Left lobe of liver (tissue), 2 donors: Measurements from ENCODE around the gene FXYD7. TPM values are rescaled to one million over a fixed set of nuclear protein-coding genes. Genes with fewer than 3 reads are reported as not detected.
"Not testable (repeated sequence)": the region's sequence is repeated elsewhere in the genome, so short reads cannot be mapped to it uniquely, and the experiment has no call there.

ENCODE experiments used
- ATAC-seq: fragments of 200-7000 bp; cut with Tn5 transposase; one replicate; pipeline ENCODE4 v1.9.1; 2020; ENCODE audit warnings: mild to moderate bottlenecking, moderate library complexity
- DNase-seq: peaks from one replicate; pipeline ENCODE4 v3.0.0-alpha.2; 2020; ENCODE audit warnings: low spot score
- total RNA-seq: library from RNA; stranded (reverse); gene quantifications from one replicate; pipeline ENCODE4 v1.2.1, GENCODE V29; 2021
- donor health status: DM: no; HTN: no; CAD: no; lungs with moderate emphysema.
- donor health status: DM: no; HTN: yes; CAD: no.

The FXYD7 gene
- total RNA-seq, 1 donor from 2014 or later: 0.60 TPM

DNA sequence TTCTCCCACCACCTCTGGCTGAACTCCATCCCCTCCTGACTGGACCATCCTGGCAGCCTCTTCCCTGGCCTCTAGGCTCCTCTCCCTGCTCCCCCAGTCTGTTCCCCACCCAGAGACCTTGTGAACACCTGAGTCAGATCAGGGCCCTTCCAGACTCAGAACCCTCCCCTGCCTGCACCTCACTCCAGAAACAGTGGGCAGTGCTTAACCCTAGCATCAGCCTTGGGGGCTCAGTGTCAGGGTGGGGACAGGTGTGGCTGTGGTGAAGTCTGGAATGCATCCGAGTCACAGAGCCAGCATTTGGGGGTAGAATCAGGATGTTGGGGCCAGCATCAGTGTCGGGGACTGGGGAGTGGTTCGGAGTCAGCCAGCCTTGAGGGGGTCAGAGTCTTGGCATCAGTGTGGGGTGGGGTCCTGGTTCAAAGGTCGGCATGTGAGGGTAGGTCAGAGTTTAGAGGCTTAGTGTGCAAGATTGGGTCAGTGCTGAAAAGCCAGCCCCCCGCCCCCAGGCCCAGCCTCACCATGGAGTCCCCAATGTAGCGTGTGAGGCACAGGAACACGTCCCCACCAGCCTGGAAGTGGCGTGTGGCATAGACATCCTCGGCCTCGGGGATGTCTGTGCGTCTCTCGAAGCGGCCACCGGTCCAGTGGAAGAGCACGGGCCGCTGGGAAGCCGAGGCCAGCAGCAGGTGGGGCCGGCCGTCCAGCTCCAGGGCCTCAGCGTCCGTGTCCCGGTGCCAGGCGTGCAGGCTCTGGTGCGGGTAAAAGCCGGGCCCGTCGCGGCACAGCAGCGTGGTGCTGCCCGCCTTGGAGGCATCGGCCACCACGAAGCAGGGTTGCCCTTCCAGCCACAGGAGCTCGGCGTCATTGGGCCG, 17.1 kb upstream of the FXYD7 start:
- no peak for DNase-seq
- ATAC-seq: no peak

- DNase-seq (no peak), ATAC-seq (no peak)
Measured at GRCh38 chr19:35126624-35126959, 16.5 kb upstream of the FXYD7 start.

- DNase-seq (no peak), ATAC-seq (no peak)
Measured at GRCh38 chr19:35127871-35128270, 15.2 kb upstream of the FXYD7 start.

- ATAC-seq (no peak), DNase-seq (no peak)
Measured at GRCh38 chr19:35128398-35129057, 14.5 kb upstream of the FXYD7 start.

GRCh38 chr19:35129724-35130274, 13.3 kb upstream of the FXYD7 start:
- not testable (repeated sequence) for ATAC-seq, DNase-seq

GRCh38 chr19:35130761-35131720, 12.0 kb upstream of the FXYD7 start:
- DNase-seq: no peak
- ATAC-seq: peak; percentile 64

DNA sequence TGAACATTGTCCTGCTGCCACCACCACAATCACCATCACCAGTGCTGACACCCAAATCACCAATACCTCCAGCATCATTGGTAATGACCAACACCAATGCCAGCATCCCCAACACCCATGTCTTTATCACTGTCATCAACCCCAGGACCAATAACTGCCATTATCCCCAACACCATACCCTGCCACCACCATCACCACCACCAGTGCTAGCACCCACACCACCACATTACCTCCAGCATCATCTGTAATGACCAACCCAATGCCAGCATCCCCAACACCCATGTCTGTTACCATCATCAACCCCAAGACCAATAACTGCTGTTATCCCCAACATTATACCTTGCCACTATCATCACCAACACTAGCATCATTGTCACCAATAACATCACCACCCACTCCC, 10.8 kb upstream of the FXYD7 start:
- DNase-seq (no peak), ATAC-seq (no peak)

- no peak for DNase-seq
- no peak for ATAC-seq
Measured at GRCh38 chr19:35133826-35134225, 9.2 kb upstream of the FXYD7 start.

DNA sequence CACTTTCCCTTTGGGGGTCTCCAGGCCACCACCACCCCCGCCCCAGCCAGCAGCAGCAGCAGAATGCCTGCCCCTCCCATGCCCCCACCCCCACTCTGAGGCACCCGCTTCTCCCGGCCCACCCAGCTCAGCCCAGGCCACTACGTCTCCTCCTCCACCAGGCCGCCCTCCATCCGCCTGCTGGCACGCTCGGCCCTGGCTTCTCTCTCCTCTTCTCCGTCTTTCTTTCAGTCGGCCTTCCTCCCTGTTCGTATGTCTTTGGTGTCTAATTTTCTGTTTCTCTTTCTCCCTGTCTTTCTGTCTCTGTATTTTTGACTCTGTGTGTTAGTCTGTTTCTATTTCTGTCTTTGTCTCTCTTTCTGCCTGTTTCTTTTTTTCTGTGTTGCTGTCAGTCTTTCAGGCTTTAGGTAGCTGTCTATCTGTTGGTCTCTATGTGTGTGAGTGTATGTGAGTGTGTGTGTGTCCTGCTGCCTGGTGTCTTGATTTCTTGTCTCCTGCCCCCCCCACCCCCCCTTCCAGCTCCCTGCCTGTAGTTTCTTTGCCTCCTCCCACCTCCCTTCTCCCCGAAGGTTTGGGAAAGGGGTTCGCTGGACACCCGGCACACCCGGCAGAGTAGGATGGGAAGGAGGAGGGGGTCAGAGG, 8.3 kb upstream of the FXYD7 start, which contains the start of gene LGI4:
LGI4 (minus strand) TSS at position 459 of the 642 bp plus-strand sequence; CDS start at position 80, 379 bp downstream.
- no peak for DNase-seq
- ATAC-seq: no peak

- DNase-seq: peak; percentile 79
- ATAC-seq: peak; percentile 46
Measured at GRCh38 chr19:35135389-35135909, 7.6 kb upstream of the FXYD7 start.

DNA sequence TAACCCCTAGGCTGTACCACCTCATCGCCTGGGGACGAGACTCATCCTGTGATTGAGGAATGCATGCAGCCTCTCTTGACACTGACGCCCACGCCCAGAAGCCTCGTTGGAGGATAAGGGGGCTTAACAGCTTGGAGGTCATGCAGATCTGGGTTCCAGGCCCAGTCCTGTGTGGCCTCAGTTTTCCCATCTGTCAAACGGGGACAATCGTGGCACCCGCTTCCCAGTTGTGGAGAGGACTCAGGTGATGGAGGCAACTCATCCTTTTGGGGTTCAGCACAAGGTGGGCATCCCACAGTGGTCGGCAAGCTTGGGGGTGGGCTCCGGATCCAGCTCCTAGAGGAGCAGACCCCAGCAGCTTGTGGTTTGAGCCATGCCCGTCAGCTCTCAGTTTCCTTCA, 6.8 kb upstream of the FXYD7 start:
- no peak for DNase-seq
- ATAC-seq: no peak

DNA sequence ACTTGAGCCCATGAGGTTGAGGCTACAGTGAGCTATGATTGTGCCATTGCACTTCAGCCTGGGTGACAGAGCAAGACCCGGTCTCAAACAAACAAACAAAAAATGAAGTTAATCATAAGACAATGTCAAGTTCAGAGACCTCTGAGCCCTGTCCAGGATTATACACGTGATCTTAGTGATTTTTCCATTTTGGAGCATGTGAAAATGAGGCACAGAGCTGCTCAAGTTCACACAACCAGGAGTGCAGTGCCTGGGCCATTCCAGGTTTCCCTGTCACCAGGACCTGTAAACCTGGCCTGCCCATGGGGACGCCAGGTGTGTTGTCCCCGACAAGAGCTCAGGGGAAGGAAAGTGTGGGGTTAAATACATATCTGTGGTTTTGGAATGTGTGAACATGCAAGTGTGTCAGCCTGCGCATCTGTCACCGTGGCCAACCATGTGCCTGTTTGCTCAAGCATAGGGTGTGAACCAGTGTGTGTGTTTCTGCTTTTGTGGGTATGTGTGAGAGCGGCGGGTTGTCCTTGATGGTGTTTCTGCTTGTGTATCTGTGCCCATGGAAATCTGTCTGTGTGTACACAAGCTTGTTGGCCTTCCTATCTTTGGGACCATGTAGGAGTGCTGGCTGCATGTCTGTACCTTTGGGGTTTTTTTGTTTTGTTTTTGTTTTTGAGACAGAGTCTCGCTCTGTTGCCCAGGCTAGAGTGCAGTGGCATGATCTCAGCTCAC, 5.9 kb upstream of the FXYD7 start:
- DNase-seq (peak; percentile 88), ATAC-seq (peak; percentile 19)

GRCh38 chr19:35138305-35138892, 4.7 kb upstream of the FXYD7 start, which contains the start of gene FXYD1:
FXYD1 (plus strand) TSS chr19:35138824; CDS start chr19:35140080, 1,256 bp downstream.
- ATAC-seq: peak; percentile 42
- DNase-seq: peak; percentile 89

DNA sequence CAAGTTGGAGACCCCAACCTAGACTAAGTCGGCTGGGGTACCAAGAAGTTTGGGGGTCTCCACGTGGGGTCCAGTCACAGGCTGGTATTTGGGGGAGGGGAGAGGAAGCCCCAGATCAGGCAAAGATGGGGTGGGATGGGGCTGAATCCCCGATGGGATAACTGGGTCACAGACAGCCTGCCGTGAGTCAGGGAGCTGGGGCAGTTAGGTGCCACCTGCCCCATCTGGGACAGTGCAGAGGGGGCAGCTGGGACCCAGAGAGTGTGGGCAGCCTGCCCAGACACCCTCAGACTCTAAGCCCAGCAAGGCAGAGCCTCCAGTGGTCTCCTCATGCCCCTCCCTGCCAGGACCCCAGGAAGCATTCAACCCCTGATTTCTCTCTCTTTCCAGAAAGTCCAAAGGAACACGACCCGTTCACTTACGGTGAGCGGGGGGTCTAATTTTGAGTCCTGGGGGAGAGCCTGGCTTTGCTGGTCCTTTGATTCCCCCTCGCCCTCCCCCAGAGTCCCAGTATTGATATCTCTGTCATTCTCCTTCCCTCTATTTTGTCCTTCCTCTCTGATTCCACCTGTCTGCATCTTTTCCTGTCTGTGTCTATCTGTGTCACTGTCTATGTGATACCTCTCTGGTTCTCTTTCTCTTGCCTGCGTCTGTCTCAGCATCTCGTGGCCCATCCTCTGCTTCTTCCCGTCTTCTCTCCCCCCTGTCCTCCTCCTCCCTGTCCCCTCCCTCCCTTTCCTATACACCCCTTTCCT, 2.7 kb upstream of the FXYD7 start:
- DNase-seq: no peak
- ATAC-seq: no peak

GRCh38 chr19:35140962-35141836, 1.9 kb upstream of the FXYD7 start:
- peak; percentile 94 for DNase-seq
- ATAC-seq: peak; percentile 63

GRCh38 chr19:35141837-35142605, 1.0 kb upstream of the FXYD7 start:
- no peak for DNase-seq

More at GRCh38 chr19:35141837-35142605, 1.0 kb upstream of the FXYD7 start:
- ATAC-seq: no peak
